ENCODE measurements around the gene ZNF787. TPM values are rescaled to one million over a fixed set of nuclear protein-coding genes. Genes with fewer than 3 reads are reported as not detected.

Gene ZNF787
- total RNA-seq, 1 donor from 2014 or later = 29.0 TPM

Other genes with a start within 250 kb of the ZNF787 start
- not detected for gene NLRP13, start 189.0 kb downstream of the ZNF787 start, total RNA-seq
- gene NLRP8, start 173.5 kb downstream of the ZNF787 start, total RNA-seq = not detected
- gene NLRP5, start 134.5 kb downstream of the ZNF787 start, total RNA-seq = not detected
- 58.5 TPM for gene ZNF444, start 20.0 kb upstream of the ZNF787 start, total RNA-seq
- gene GALP, start 54.7 kb upstream of the ZNF787 start, total RNA-seq = not detected
- not detected for gene ZSCAN5B, start 76.5 kb upstream of the ZNF787 start, total RNA-seq
- gene ZSCAN5C, start 81.0 kb upstream of the ZNF787 start, total RNA-seq = not detected
- gene EDDM13, start 151.5 kb upstream of the ZNF787 start, total RNA-seq = not detected
- gene ZSCAN5A, start 193.5 kb upstream of the ZNF787 start, total RNA-seq = 4.3 TPM